Transverse colon (tissue), 4 donors: Measurements from ENCODE around the gene SGSH.

Experiments used
- EP300 ChIP-seq: sonication (generic); formaldehyde crosslinking; IDR thresholded peaks from one replicate; pipeline ENCODE4 v1.6.1; 2017; ENCODE audit warnings: antibody characterized with exemption, low read depth
- POLR2A ChIP-seq: fragments of 450-650 bp; IDR thresholded peaks from one replicate; pipeline ENCODE4 v1.6.1; 2016; ENCODE audit warnings: antibody characterized with exemption, mild to moderate bottlenecking, moderate library complexity
- POLR2AphosphoS5 ChIP-seq, 3 donors: sonication (generic); formaldehyde crosslinking; IDR thresholded peaks; one replicate each; pipeline ENCODE4 v1.6.1; 2016; ENCODE audit warnings: antibody characterized with exemption in 3 of 3
- TF ChIP-seq, protein P1 (sequence below), 5 experiments: fragments of 200-600 bp in 3 of 5; fragments of 450-650 bp in 2 of 5; sonication (generic) in 3 of 5; IDR thresholded peaks; 1 replicate in 2 of 5; 2 replicates in 3 of 5; pipeline ENCODE4 v1.5.1; 2016 to 2017; ENCODE audit warnings: antibody characterized with exemption in 5 of 5, inconsistent platforms in 3 of 5, mild to moderate bottlenecking in 2 of 5, moderate library complexity in 1 of 5

DNA sequence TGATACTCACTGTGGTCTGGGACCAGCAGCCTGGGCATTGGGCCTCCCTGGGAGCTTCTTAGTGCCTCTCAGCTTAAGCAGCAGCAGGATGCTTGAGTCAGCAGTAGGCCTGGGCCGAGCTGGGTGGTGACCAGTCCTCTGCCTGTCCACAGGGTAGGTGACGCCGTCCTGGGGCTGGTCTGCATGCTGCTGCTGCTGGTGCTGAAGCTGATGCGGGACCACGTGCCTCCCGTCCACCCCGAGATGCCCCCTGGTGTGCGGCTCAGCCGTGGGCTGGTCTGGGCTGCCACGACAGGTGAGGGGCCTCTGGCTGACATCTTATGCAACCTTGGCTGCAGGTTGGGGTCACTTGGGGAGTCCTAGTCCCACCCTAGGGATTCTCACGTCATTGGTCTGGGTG, 7.5 kb upstream of the SGSH start:
- no peak for TF ChIP-seq POLR2AphosphoS5 (IDR thresholded peaks at IDR 0.05)
- TF ChIP-seq, protein P1, sequence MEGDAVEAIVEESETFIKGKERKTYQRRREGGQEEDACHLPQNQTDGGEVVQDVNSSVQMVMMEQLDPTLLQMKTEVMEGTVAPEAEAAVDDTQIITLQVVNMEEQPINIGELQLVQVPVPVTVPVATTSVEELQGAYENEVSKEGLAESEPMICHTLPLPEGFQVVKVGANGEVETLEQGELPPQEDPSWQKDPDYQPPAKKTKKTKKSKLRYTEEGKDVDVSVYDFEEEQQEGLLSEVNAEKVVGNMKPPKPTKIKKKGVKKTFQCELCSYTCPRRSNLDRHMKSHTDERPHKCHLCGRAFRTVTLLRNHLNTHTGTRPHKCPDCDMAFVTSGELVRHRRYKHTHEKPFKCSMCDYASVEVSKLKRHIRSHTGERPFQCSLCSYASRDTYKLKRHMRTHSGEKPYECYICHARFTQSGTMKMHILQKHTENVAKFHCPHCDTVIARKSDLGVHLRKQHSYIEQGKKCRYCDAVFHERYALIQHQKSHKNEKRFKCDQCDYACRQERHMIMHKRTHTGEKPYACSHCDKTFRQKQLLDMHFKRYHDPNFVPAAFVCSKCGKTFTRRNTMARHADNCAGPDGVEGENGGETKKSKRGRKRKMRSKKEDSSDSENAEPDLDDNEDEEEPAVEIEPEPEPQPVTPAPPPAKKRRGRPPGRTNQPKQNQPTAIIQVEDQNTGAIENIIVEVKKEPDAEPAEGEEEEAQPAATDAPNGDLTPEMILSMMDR (IDR thresholded peaks at IDR 0.05): no peak
- no peak for TF ChIP-seq POLR2A
- TF ChIP-seq EP300: no peak
